Suppressor macrophage treated with lipopolysaccharide for 1 hour (primary cell): Measurements from ENCODE around the gene ZDHHC17.

Source experiments
- DNase-seq, 3 donors: peaks; one replicate each; pipeline ENCODE4 v3.0.0-alpha.2; 2020 to 2022

The ZDHHC17 gene

DNA sequence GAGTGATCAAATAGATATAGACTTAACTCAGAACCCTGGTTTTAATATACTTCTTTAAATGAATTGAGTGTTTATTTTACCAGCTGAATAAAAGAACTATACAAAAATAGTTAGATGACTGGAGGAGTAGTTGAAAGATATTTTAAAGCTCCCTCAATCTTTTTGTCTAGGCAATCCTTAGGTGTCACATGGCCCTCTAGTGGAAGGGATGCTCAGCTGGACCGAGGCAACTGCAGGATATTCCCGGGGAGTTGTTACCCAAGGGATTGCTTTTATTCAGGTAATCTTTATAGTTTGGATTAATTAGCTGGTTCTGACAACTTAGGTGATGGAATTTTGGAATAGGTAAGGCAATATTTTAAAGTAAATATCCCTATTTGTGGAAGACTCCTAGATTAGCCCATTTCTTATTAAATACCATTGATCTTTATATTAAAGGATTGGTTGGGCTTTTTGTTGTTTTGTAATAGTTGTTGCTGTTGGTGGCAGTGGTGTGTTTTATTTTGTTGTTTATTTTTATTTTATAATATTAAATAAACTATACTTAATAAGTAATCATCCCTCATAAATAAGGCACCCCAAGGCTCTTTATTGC is 57.1 kb downstream of the ZDHHC17 start:
- peak in 2 of 3 donors; percentile 3 to 5 for DNase-seq

DNA sequence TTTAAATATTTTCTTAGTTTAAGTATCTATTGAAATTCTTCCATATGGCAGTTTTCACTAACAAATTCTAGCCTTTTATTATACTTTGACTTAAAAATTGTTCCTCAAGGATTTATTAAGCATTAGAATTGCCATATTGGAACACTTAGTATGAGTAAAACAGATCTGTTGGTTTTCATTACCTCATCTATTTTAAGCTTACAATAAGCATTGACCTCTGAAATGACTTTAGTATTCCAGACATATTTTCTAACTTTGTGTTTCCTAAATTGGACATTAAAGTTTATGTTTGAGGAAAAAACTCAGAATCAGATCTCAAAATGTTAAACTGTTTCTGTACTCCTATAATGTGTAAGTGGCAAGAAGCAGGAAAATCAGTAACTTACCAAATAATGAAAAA is 66.5 kb downstream of the ZDHHC17 start:
- DNase-seq = no peak

DNA sequence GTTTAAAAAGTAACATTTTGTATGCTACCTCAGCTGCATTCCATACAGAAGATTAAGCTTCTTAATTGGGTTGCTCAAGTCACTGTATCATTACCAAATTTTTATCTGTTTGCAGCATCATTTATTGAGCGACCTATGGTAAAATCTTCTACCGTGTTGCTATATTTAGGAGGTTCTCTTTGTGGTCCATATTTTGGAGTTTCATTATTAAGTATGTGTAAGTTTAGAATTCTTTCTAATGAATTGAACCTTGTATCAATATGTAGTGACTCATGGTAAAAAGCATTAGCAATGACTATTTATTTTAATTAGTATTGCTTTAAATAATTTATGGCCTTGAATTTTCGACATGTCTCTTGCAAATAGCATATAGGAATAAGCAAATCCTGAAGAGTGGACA is 72.7 kb downstream of the ZDHHC17 start:
- no peak for DNase-seq

DNA sequence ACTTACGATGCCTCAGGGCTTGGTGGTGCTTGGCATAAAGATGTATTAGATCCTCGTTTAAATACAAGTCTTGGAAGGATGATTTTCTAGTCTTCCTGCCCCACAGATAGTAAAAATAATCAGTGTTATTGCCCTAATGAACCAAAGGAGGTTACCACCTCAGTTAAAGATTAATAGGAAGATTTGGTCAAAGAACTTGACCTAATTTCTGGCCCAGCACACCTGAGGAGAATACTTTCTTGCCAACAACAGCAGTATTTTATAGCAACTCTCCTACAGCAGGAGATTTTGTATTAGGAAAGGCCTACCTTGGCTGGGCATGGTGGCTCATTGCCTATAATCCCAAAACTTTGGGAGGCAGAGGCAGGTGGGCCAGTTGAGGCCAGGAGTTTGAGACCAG is 83.3 kb downstream of the ZDHHC17 start:
- no peak for DNase-seq

DNA sequence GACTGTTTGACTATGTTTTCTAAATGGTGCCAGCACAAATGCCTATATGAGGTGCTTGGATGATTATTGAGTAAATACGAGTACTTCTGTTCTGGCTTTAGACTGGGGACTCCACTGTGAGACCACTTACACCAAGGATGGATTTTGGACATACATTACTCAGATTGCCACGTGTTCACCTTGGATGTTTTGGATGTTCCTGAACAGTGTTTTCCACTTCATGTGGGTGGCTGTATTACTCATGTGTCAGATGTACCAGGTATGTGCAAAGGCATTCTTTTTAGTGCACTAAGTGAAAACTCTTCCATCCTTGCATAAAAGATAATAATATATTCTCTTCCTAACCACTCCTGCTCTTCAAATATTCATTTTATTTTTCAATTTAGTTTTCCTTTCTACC is 84.2 kb downstream of the ZDHHC17 start:
- DNase-seq = no peak

DNA sequence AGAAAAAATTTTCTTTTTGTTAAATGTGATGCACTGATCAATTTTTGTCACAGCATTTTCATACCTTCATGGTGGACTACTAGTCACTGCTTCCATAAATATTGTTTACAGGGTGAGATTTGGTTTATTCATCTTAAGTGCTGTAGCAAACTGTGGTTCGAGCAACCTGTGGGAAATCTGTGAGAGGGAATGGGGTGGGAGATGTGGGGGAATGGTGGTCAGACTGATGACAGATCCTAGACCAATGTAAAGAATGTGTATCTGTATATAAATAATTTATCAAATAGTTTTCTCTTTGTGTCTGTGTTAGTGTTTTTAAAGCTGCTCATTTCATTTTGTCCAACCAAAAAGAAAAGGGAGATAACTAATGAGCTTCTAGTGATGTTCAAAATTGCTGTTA is 88.2 kb downstream of the ZDHHC17 start:
- DNase-seq = no peak

DNA sequence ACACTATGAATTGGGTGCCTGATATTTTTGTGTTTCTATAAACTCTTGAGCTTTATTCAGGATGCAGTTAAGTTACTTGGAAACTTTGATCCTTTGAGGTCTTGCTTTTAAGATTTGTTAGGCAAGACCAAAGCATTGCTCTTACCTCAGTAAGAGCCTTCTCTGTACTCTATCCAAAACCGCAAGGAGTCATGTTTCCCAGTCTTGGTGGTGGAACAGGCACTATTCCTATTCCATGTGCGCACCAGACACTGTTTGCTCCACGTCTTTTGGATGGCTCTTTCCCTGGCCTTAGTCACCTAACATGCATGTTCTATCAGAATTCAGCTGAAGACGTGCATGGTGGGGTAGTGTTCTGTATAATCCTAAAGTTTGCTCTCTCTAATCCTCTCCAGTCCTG is 91.4 kb downstream of the ZDHHC17 start:
- no peak for DNase-seq

DNA sequence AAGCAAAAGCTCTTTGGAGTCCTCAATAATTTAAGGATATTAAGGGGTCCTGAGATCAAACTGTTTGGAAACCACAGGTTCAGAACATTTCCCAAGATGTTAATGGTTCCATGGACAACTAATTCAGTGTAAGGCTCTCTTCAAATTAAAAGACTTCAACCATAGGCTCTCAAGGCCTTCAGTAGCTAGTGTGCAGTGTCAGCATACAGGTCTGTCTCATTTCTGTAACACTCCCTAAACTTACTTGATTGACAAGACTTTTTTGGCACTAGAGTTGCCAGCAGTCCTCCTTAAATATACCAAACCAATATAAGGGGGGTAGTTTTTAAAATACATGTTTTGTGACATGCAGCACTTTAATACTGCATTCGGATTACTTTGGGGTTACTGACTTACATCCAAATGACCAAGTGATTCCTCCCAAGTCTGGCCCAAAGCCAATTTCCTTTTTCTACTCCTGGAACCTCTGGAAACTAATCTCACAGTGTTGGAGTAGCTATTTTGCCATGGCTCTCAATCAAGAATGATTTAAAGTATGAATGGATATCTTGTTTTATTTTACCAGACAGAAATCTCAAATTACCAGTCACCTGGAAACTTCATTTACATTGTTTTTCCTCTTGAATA is 92.2 kb downstream of the ZDHHC17 start:
- no peak for DNase-seq

DNA sequence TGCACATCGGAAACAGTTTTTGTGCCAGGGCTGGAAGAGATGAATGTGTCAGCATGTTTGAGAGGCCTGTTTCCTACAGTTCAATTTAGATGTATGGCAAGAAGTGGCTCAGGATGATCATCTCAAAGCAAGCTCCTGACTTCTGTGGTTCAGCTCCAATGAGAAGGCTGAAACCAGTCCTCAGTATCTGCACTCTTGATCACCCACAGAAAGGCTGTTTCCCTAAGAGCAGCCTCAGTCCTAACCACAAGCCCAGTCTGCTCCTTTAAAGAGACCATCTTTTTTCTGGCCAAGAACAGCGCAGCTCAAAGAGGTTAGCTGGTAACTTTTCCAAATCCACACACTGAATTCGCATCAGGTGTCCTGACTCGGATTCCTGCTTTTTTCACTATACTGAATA is 95.7 kb downstream of the ZDHHC17 start:
- DNase-seq = no peak

DNA sequence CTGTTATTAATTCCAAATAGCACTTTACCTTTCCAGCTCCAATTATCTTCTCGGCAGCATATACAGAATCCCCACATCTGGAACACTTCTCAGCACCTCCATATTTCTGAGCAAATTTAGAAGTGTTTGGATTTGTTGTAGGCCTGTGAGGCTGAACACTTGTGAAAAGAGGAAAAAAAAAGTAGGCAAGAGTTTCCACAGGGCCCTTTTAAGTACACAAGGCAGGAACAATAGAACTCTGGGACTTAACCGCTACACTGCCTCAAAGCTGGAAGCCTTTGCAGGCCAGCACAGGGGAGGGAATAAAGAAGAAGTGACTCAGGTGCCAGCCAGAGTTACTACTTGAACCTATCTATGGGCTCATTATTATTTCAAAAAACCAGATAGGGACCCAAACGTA is 96.3 kb downstream of the ZDHHC17 start:
- no peak for DNase-seq

DNA sequence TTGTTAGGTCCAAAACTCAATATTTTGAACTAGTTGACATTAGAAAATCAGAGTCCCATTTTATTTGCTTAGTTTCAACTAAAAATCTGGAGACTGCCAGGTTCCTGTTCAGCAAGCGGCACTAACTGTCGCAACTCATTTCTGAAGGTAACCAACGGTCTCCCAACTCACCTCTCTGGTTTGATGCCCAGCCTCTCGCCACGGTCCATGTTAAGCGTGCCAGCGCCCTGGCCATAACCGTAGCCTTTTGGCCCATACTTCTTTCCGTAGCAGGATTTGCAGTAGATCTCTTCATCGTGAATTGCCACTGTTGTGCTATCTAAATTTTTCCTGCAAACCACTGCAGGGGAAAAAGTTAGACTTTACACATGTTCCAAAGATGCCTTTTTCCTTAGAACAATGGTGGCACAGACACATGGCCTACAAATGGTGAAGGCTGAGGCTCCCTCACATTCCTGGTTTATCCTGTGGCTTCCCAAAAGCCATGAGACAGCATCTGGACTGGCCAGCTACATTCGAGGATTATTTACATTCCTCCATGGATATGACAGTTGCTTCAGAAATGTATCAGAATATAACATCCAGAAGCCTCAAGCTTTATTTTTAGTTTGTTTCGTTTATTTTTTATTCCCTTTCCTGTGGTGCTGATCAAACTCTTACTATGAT is 99.2 kb downstream of the ZDHHC17 start:
- no peak for DNase-seq

DNA sequence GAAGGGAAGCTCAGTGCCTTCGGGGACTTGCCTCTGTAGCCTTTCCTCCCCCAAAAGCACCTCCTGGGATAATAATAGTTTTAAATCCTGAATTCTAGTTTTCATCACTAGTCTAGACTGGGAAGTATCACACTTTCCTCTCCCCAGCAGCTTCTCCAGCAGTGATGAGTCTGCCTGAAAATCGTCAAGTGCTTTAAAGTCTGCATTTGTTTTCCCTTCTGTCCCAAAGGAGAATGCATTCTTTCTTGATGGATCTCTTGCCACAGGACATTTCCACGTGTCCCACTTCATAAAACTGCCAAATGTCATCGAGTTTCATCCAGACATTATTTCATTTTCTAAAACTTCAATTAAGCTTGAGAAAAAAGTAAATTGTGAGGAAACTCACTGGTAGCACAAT is 99.9 kb downstream of the ZDHHC17 start:
- DNase-seq = no peak

DNA sequence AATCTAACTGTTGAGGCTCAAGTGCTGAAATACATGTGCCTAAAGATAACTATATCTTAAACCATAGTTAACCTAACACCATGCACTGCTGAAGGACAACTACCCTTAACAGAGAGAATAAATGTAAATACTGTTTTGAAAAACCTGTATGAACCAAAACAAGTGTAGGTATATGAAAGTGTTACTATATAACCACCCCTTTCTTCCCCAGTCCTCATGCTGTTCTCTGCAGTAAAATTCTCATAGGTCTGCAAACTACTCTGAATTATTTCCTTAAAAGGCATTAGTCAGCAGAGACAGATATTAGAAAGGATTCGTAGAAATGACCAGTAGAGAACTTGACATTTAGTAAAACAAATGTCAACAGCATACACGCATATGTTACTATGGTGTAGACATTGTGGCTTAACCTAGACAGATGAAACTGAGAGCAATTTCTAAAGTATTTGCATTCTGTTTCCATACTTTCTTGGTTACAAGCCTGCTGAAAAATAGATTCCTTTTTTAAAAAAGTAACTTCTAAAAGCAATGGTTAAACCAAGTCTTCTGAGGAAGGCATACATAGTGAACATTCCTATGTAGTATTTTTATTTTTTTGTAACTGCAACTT is 101.0 kb downstream of the ZDHHC17 start:
- no peak for DNase-seq

DNA sequence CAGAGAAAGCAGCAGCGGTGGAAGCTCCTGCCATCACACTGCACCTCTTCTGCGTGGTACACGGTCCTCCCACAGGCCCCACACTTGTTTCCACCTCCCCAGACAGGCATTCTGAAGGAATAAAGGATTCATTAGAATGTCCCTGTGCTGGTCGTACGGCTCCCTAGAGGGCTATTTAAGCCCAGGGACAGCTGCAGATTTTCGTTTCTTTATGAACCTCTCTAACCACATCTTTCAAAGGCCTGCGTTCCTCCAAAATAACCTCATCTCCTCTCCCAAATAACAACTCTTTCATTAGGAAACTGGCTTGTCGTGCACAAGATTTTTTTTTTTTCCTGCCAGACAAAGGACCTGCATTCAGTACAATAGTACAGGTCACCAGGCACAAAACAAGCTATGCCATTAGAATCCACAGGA is 102.2 kb downstream of the ZDHHC17 start:
- DNase-seq = no peak

DNA sequence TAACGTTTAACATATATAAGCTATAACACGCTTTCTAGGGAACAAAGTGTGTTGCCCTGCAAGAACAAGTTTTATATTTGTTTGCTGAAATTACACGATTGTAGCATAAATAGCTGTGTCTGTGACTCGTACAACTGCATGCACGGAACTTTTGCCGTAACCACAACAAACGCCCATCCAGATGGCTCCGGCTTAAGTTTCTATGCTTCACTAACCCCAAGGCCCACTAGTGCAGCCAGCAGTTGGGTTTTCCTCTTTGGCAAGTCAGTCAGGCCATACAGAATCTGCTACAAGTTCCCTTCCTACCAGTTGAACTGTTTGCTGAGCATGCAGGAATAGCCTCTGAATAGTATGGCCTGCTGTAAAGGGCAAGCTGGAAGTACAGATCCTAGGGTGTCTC is 102.8 kb downstream of the ZDHHC17 start:
- DNase-seq = peak in 1 of 3 donors; percentile 21

DNA sequence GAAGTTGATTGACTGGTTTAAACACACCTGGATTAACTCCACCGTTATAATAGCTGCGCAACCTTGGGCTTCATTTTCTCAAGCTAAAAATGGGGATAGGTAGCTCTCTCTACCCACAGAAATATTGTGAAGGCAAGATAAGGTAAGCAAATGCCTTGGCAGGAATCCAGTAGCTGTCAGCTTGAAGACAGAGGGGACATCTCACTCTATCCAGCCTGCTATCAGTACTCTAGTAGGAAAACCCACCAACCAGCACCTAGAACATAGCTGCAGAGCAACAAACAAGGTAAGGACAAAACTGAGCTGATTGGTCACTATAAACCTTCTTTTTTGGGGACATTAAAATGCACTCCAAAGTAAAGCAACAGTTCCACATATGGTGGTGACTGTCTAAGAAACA is 107.2 kb downstream of the ZDHHC17 start:
- no peak for DNase-seq

DNA sequence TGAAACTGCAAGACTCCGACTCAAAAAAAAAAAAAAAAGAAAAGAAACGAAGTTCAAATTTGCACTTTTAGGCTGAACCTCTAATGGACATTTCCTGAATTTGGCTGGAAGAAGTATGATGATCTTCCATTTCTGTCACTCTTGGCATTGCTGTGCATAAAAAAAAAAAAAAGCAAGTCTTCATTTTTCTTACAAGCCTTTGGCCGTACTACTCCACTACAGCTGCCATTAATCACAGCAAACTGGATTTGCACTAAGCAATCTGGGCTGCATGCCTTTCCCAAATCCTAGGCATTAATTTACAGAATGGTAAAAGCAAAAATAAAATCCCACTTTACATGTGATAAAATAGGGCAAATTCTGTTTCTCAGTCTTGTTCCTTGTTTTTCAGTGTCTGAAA is 107.8 kb downstream of the ZDHHC17 start:
- DNase-seq = no peak

DNA sequence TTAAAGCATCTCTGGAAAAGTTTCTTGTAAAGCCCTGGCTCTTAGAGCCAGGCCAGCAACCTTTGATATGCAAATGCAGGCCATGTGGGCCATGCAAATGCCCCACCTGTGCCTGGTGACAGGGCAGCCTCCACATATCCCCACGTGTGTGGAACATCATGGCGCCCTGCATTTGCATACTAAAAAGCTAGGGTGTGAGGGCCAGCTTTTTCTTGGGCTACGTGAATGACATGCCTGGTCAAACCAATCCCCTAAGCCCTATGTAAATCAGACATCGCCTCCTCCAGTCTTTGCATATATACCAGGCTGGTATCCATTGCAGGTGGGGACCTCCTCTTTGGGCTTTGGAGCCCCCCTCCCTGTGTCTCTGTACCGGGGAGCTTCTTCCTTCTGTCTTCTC is 108.5 kb downstream of the ZDHHC17 start:
- no peak for DNase-seq

DNA sequence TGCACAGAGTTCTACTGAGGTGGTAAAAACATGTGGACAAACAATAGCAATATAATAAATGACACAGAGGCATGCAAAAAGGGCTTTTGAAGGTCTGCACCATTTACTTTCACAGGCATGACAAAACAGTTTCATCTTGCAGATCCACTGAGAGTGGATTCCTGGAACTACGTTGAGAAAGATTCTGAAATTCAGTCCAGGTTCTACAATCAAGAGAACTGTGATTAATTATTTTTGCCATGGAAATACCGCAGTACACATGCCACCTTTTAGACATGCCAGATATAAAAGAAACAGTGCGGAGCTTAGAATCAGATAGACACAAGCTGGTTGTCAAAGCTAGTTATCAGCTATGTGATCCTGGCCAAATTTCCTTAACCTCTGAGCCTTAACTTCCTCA is 110.1 kb downstream of the ZDHHC17 start:
- no peak for DNase-seq

DNA sequence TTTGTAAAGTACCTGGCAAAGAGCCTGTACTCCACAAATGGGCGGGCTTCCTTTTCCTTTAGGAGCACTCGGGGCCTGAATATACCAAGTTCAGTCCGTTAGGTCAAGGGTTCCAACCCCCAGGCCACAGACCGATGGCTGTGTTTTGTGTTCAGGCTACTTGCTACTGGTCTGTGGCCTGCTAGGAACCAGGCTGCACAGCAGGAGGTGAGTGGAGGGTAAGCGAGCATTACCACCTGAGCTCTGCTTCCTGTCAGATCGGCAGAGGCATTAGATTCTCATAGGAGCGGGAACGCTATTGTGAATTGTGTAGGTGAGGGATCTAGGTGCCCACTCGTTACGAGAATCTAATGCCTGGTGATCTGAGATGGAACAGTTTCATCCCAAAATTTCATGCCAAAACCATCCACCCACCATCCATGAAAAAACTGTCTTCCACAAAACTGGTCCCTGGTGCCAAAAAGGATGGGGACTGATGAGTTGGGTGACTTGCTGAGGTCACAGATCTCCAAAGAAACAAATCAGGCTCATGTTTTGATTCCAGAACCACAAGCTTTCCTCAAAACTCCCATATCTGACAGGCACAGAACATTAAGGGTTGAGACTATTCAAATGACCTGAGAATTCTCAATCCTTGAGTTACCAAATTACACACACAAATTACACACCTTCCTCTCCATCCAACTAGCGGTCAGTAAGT is 110.7 kb downstream of the ZDHHC17 start:
- DNase-seq = no peak

DNA sequence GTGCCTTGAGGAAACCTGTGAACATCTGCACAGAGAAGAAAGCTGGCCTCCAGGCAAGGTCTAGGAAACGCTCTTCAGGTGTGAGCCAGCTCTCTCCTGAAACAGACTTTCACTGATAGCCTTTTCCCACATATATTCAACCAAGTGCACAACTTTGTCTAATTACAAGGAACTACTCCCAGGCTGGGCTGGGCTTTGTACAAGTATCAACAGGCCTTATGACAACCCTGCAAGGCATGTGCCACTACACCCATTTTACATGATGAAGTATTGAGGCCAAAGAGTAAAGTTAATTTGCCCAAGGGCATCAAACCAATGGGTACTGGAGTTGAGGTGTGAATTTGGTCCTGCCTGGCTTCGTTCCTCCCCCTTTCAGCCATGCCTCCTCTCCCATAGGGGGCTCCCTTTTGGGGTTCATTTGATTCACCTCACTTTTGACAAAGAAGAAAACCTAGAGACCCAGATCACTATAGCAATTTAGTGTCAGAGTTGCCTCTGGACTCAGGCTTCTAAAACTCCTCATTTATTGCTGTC is 112.8 kb downstream of the ZDHHC17 start:
- no peak for DNase-seq

DNA sequence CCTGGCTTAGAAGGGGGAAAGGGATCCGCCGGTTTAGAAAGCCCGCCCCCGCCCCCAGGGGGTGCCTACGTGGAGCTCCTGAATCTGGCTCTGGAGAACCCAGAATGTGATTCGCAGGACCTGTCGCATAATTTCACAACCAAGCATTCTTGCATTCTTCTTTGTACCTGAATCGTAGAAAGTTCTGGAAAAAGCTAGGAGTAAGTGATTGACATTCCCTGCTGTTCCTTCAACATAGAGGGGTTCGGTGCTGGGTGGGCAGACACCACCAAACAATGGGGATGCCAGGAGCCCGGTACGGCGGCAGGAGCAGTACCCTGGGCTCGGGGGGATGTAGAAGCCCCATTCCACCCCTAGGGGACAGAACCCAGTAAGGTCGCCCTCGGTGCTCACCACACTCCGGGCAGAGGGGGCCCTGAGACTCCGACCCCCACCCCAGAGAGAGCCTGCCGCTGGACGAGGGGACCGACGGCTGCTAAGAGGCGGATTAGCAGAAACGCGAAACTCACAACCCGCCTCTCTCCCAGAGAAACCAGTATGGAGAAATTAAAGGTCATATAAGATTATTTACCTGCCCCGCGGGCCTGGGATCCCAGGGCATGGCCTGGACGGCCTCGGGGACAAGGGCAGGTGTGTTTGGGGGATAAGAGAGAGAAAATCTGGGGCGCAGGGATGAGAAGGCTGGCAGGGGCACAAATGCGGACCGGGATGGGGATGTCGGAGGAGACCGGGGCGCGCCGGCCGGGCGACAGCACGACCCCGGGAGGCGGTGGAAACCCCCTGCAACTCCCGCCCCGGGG is 114.4 kb downstream of the ZDHHC17 start:
- peak; percentile 21 to 35 (median 21) for DNase-seq
